Measurements from ENCODE around the gene PTPN21.

DNA sequence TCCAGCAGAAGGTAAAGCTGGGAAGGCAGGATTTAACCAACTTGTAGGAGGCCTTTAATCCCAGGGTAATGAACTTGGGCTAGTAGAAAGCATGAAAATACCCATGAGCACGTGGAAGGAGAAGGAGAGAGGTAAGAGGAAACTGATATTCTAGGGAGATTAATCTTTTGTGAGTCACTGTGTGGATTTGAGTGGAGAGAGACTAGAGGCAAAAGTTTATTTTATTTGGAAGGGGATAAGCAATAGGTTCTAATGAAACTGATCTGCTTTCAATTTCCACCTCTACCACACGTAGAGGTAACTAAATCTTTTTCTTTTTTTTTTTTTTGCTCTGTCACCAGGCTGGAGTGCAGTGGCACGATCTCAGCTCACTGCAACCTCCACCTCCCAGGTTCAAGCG lies 52.1 kb downstream of the PTPN21 start:
- TF ChIP-seq, protein P1, sequence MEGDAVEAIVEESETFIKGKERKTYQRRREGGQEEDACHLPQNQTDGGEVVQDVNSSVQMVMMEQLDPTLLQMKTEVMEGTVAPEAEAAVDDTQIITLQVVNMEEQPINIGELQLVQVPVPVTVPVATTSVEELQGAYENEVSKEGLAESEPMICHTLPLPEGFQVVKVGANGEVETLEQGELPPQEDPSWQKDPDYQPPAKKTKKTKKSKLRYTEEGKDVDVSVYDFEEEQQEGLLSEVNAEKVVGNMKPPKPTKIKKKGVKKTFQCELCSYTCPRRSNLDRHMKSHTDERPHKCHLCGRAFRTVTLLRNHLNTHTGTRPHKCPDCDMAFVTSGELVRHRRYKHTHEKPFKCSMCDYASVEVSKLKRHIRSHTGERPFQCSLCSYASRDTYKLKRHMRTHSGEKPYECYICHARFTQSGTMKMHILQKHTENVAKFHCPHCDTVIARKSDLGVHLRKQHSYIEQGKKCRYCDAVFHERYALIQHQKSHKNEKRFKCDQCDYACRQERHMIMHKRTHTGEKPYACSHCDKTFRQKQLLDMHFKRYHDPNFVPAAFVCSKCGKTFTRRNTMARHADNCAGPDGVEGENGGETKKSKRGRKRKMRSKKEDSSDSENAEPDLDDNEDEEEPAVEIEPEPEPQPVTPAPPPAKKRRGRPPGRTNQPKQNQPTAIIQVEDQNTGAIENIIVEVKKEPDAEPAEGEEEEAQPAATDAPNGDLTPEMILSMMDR (IDR thresholded peaks at IDR 0.05) = no peak
- no peak for TF ChIP-seq POLR2A (IDR thresholded peaks at IDR 0.05)
